Smooth muscle cell (in vitro differentiated cells): ENCODE data around the gene NTNG1. TPM values are rescaled to one million over a fixed set of nuclear protein-coding genes. Genes with fewer than 3 reads are reported as not detected.

ENCODE experiments used
- DNase-seq: peaks from one replicate; lab custom pipeline; 2025; ENCODE audit not compliant: unreplicated experiment; lab: John Stamatoyannopoulos, UW
- H2AFZ ChIP-seq: fragments of 200-600 bp; sonication (generic); 2 replicates; pipeline ENCODE4 v1.6.0; 2016; ENCODE audit warnings: antibody characterized with exemption, low read depth, mild to moderate bottlenecking
- H3F3A ChIP-seq: fragments of 200-600 bp; sonication (generic); 2 replicates; pipeline ENCODE4 v1.6.0; 2017; ENCODE audit warnings: antibody characterized with exemption, low read depth
- H3K27ac ChIP-seq: fragments of 200-600 bp; sonication (generic); 2 replicates; pipeline ENCODE4 v1.5.1; 2016; ENCODE audit warnings: low read depth, mild to moderate bottlenecking
- H3K27me3 ChIP-seq: fragments of 200-600 bp; sonication (generic); 2 replicates; pipeline ENCODE4 v1.6.1; 2016; ENCODE audit warnings: low read depth, mild to moderate bottlenecking
- H3K36me3 ChIP-seq: fragments of 200-600 bp; sonication (generic); 2 replicates; pipeline ENCODE4 v1.5.1; 2016; ENCODE audit warnings: low read depth
- H3K4me1 ChIP-seq: fragments of 200-600 bp; sonication (generic); 2 replicates; pipeline ENCODE4 v1.5.1; 2016; ENCODE audit warnings: low read depth
- H3K4me2 ChIP-seq: fragments of 200-600 bp; sonication (generic); 2 replicates; pipeline ENCODE4 v1.6.0; 2016; ENCODE audit warnings: mild to moderate bottlenecking
- H3K4me3 ChIP-seq: fragments of 200-600 bp; sonication (generic); 2 replicates; pipeline ENCODE4 v1.5.1; 2016; ENCODE audit warnings: mild to moderate bottlenecking
- H3K79me2 ChIP-seq: fragments of 200-600 bp; sonication (generic); 2 replicates; pipeline ENCODE4 v1.6.0; 2016; ENCODE audit warnings: low read depth, mild to moderate bottlenecking
- H3K9ac ChIP-seq: fragments of 200-600 bp; sonication (generic); 2 replicates; pipeline ENCODE4 v1.6.0; 2016; ENCODE audit warnings: low read depth
- H3K9me3 ChIP-seq: fragments of 200-600 bp; sonication (generic); replicated peaks from 2 replicates; pipeline ENCODE4 v1.5.1; 2016; ENCODE audit warnings: low read depth
- H4K20me1 ChIP-seq: fragments of 200-600 bp; sonication (generic); 2 replicates; pipeline ENCODE4 v1.6.0; 2016; ENCODE audit warnings: low read depth
- WGBS: methylation state at CpG from one replicate; pipeline ENCODE4 v1.1.7; 2016; ENCODE audit warnings: low lambda C conversion rate; 5-methylcytosine and 5-hydroxymethylcytosine counted together
- polyA plus RNA-seq: library from polyadenylated mRNA; unstranded; fragments of >200 nt; fragmentation: Nextera tagmentation; extraction: Ambion mirVana; gene quantifications from 2 replicates; pipeline ENCODE4 v1.2.1, GENCODE V29; 2016
- total RNA-seq: library from RNA; depleted of rRNA; stranded (reverse); fragments of >200 nt; gene quantifications from 2 replicates; pipeline ENCODE4 v1.2.3, GENCODE V29; 2014
- TF ChIP-seq, protein P1 (sequence below): fragments of 200-600 bp; sonication (generic); IDR thresholded peaks from 2 replicates; pipeline ENCODE4 v1.5.1; 2017; ENCODE audit warnings: borderline replicate concordance, mild to moderate bottlenecking, antibody characterized with exemption; ENCODE audit not compliant: insufficient read depth, poor library complexity, severe bottlenecking

Gene NTNG1
- total and polyA plus RNA-seq, 2 experiments from 2014 or later, result 0.39 to 1.1 TPM

DNA sequence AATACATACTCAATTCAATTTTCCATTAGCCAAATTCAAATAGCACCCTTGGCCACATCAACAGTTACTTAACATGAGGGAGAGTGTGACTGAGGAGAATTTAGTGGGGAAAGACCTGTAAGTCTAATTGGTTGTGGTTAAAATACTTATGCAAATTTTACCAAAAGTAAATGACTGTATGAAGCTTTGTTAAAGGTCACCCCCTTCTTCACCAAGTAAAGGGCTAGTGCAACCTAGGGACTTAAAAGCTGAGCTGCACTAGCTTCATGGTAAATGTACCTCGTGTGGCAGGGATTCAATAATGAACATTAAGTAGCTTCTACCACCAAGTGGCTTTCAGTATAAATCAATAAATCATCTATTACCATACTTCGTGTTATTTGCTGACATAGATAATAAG lies 372.0 kb downstream of the NTNG1 start:
- Histone ChIP-seq H3K9ac (no peak overlapping the region), H3K9me3 (no peaks in the 10 kb centered on the region), H3K27me3 (no peaks in the 10 kb centered on the region), H4K20me1 (no peaks in the 10 kb centered on the region), H2AFZ (no peak overlapping the region), H3K4me1 (no peaks in the 10 kb centered on the region), H3K79me2 (no peaks in the 10 kb centered on the region), H3K36me3 (no peaks in the 10 kb centered on the region), H3K4me3 (no peak overlapping the region), H3K27ac (no peak overlapping the region), H3F3A (no peaks in the 10 kb centered on the region), H3K4me2 (no peak overlapping the region)
- DNase-seq, result no peak
- WGBS, result 84% methylated on average over 2 of the region's 2 CpGs
- TF ChIP-seq, protein P1, sequence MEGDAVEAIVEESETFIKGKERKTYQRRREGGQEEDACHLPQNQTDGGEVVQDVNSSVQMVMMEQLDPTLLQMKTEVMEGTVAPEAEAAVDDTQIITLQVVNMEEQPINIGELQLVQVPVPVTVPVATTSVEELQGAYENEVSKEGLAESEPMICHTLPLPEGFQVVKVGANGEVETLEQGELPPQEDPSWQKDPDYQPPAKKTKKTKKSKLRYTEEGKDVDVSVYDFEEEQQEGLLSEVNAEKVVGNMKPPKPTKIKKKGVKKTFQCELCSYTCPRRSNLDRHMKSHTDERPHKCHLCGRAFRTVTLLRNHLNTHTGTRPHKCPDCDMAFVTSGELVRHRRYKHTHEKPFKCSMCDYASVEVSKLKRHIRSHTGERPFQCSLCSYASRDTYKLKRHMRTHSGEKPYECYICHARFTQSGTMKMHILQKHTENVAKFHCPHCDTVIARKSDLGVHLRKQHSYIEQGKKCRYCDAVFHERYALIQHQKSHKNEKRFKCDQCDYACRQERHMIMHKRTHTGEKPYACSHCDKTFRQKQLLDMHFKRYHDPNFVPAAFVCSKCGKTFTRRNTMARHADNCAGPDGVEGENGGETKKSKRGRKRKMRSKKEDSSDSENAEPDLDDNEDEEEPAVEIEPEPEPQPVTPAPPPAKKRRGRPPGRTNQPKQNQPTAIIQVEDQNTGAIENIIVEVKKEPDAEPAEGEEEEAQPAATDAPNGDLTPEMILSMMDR, result no peak

DNA sequence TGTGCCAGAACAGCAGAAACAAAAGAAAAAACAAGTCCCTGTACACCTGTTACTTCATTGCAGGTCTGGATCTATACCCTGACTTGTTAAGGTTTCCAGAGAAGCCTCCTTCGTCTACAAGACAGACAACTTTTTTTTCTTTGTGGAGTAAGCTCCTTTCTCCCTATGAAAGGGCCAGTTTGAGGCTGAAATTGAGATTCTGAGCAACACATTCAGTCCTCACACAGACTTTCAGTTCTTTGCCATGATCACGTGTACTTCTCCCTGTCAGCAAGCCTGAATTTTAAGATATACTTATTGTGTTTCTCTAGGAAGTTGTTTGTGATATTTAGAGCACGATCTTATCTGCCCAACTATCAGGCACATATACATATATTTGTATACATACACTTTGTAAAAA lies 374.0 kb downstream of the NTNG1 start:
- Histone ChIP-seq H3K4me2 (no peak overlapping the region), H3K9ac (no peak overlapping the region), H3K4me1 (no peaks in the 10 kb centered on the region), H4K20me1 (no peaks in the 10 kb centered on the region), H3K27me3 (no peaks in the 10 kb centered on the region), H3K4me3 (no peak overlapping the region), H2AFZ (no peak overlapping the region), H3K79me2 (no peaks in the 10 kb centered on the region), H3K9me3 (no peaks in the 10 kb centered on the region), H3K27ac (no peak overlapping the region), H3K36me3 (no peaks in the 10 kb centered on the region), H3F3A (no peaks in the 10 kb centered on the region)
- DNase-seq, result no peak
- TF ChIP-seq, protein P1, result no peak
- WGBS, result 84% methylated on average over 3 of the region's 3 CpGs

DNA sequence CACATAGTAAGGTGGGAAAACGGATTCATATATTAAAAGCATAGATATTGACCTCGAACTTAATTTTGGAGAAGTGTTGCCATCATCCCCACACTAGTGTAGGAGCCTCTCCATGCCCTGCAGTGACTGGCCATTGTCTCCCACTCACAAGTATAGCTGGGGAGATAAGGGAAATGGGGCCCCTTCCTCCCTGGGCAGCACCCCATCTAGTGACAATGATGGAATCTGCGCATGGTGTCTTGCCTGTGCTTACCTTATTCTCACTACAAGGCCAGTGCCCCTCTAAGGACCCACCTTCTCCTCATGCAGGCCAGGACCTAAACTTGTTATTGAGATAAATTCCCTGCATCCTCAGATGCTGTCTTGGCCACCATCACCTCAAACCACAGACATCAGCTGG lies 374.9 kb downstream of the NTNG1 start:
- Histone ChIP-seq H3K27ac (no peak overlapping the region), H3K4me3 (no peak overlapping the region), H2AFZ (no peak overlapping the region), H3K9me3 (no peaks in the 10 kb centered on the region), H3K79me2 (no peaks in the 10 kb centered on the region), H3K4me2 (no peak overlapping the region), H3K9ac (no peak overlapping the region), H3K4me1 (no peaks in the 10 kb centered on the region), H4K20me1 (no peaks in the 10 kb centered on the region), H3F3A (no peaks in the 10 kb centered on the region), H3K27me3 (no peaks in the 10 kb centered on the region), H3K36me3 (no peaks in the 10 kb centered on the region)
- 81% methylated on average over 3 of the region's 3 CpGs for WGBS
- TF ChIP-seq, protein P1, result no peak
- DNase-seq, result no peak

DNA sequence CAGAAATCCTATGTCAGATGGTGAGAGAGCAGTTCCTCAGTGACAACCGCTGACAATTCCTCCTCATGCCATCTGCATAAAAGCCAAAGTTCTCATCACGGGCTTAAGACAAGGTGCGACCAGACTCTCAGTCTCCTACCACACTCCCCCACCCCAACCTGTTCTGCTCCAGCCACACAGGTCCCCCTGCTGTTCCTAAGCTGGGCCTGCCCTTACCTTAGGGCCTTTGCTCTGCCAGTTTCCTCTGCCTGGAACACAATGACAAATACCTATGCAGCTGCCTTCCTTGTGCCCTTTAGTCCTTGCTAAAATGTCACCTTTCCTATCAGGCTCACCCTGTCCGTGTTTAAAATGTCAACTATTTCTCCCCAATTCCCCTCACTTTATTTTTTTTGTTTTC lies 382.2 kb downstream of the NTNG1 start:
- TF ChIP-seq, protein P1, result no peak
- H3F3A ChIP-seq, result no peaks in the 10 kb centered on the region
- H3K36me3 ChIP-seq, result no peaks in the 10 kb centered on the region
- H3K27me3 ChIP-seq, result no peaks in the 10 kb centered on the region
- no peak overlapping the region for H3K27ac ChIP-seq
- H3K4me2 ChIP-seq, result no peak overlapping the region
- 73% methylated on average over 4 of the region's 4 CpGs for WGBS
- H3K9ac ChIP-seq, result no peak overlapping the region
- H3K79me2 ChIP-seq, result no peaks in the 10 kb centered on the region
- no peak overlapping the region for H2AFZ ChIP-seq
- H3K4me3 ChIP-seq, result no peak overlapping the region
- no peaks in the 10 kb centered on the region for H4K20me1 ChIP-seq
- peaks cover 10% of the 10 kb centered on the region for H3K4me1 ChIP-seq
- H3K9me3 ChIP-seq, result no peaks in the 10 kb centered on the region
- DNase-seq, result no peak
